ENCODE measurements around the gene NDFIP2. TPM values are rescaled to one million over a fixed set of nuclear protein-coding genes. Genes with fewer than 3 reads are reported as not detected.

NDFIP2 gene
- total and polyA plus RNA-seq, 2 experiments from 2014 or later: 28.3 to 28.7 TPM

- TF ChIP-seq REST (IDR thresholded peaks at IDR 0.05; ENCODE audit: unreplicated experiment): no peak
Measured at GRCh38 chr13:79459906-79460305, 21.0 kb upstream of the NDFIP2 start (continued).

- H3K4me2 ChIP-seq: no peak overlapping the region
- Mint-ChIP-seq H3K27ac (no peak overlapping the region), H3K4me1 (no peaks in the 10 kb centered on the region), H3K36me3 (ENCODE audit: low read depth) (no peaks in the 10 kb centered on the region), H3K27me3 (ENCODE audit: insufficient read depth, low read depth, poor library complexity) (no peaks in the 10 kb centered on the region), H3K9me3 (no peaks in the 10 kb centered on the region), H3K4me3 (no peak overlapping the region)
- H3K4me3 ChIP-seq: no peak overlapping the region
- no peak for DNase-seq (ENCODE audit: low spot score)
- TF ChIP-seq POLR2AphosphoS5 (IDR thresholded peaks at IDR 0.05; ENCODE audit: low read depth): no peak
- TF ChIP-seq ZNF331 (CRISPR knock-in tag; IDR thresholded peaks at IDR 0.05; ENCODE audit: low read depth): no peak
- no peak for ATAC-seq
- no peaks in the 10 kb centered on the region for H3K4me1 ChIP-seq (ENCODE audit: insufficient read depth)
- H3K27ac ChIP-seq (ENCODE audit: low read depth): no peak overlapping the region
- no peaks in the 10 kb centered on the region for H3F3A ChIP-seq (replicated peaks; ENCODE audit: low read depth)
- H3K9me2 ChIP-seq (ENCODE audit: insufficient read depth): no peaks in the 10 kb centered on the region
- H3K79me2 ChIP-seq (replicated peaks; ENCODE audit: insufficient read depth): no peaks in the 10 kb centered on the region
- no peaks in the 10 kb centered on the region for H3K36me3 ChIP-seq (ENCODE audit: insufficient read depth)
- no peaks in the 10 kb centered on the region for H3K27me3 ChIP-seq (ENCODE audit: insufficient read depth)
- H4K20me1 ChIP-seq (replicated peaks; ENCODE audit: insufficient read depth): no peaks in the 10 kb centered on the region
- no peak overlapping the region for H2AFZ ChIP-seq
Measured at GRCh38 chr13:79462895-79463294, 18.1 kb upstream of the NDFIP2 start.

- Histone ChIP-seq H3F3A (replicated peaks; ENCODE audit: low read depth) (no peaks in the 10 kb centered on the region), H3K4me2 (no peak overlapping the region), H3K9me2 (ENCODE audit: insufficient read depth) (no peaks in the 10 kb centered on the region), H3K27me3 (ENCODE audit: insufficient read depth) (no peaks in the 10 kb centered on the region), H2AFZ (no peak overlapping the region), H4K20me1 (replicated peaks; ENCODE audit: insufficient read depth) (no peaks in the 10 kb centered on the region), H3K4me1 (ENCODE audit: insufficient read depth) (no peaks in the 10 kb centered on the region), H3K36me3 (ENCODE audit: insufficient read depth) (no peaks in the 10 kb centered on the region), H3K79me2 (replicated peaks; ENCODE audit: insufficient read depth) (no peaks in the 10 kb centered on the region), H3K4me3 (no peak overlapping the region), H3K27ac (ENCODE audit: low read depth) (no peak overlapping the region)
- no peak overlapping the region for H3K27ac Mint-ChIP-seq
- H3K4me3 Mint-ChIP-seq: no peak overlapping the region
- TF ChIP-seq REST (IDR thresholded peaks at IDR 0.05; ENCODE audit: unreplicated experiment): no peak
- no peak for TF ChIP-seq EZH2phosphoT487 (IDR thresholded peaks at IDR 0.05; ENCODE audit: unreplicated experiment)
- no peaks in the 10 kb centered on the region for H3K4me1 Mint-ChIP-seq
- no peaks in the 10 kb centered on the region for H3K9me3 Mint-ChIP-seq
- no peaks in the 10 kb centered on the region for H3K27me3 Mint-ChIP-seq (ENCODE audit: insufficient read depth, low read depth, poor library complexity)
- DNase-seq (ENCODE audit: low spot score) (no peak), ATAC-seq (no peak)
- no peaks in the 10 kb centered on the region for H3K36me3 Mint-ChIP-seq (ENCODE audit: low read depth)
Measured at GRCh38 chr13:79463604-79464003, 17.4 kb upstream of the NDFIP2 start.

All from GM23338 (cell line).